GF-D8 (cell line): ENCODE results near the gene SORCS2.

Experiments
- DNase-seq: peaks from one replicate; lab custom pipeline; 2025; lab: John Stamatoyannopoulos, UW

The SORCS2 gene

GRCh38 chr4:7247521-7247920 is 55.2 kb downstream of the SORCS2 start:
- DNase-seq = no peak

GRCh38 chr4:7247946-7248345 is 55.6 kb downstream of the SORCS2 start:
- no peak for DNase-seq

DNA sequence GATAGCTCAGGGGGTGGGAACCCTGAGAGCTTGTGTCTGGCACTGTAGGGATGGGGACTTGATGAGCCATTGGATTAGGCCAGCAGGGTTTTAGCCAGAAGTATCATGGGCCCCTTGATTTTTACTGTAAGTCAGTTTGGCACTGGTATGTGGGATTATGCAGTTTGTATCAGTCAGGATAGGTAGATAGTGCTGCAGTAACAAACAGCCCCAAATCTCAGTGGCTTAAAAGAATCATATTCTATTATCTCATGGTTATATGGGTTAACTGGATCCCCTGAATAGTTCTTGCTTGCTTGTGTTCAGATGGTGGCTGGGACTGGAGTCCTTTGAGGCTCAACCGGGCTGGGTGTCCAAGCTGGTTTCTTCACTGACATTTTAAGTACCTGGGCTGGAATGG is 56.5 kb downstream of the SORCS2 start:
- DNase-seq = no peak

GRCh38 chr4:7251321-7251720 is 59.0 kb downstream of the SORCS2 start:
- DNase-seq = no peak

DNA sequence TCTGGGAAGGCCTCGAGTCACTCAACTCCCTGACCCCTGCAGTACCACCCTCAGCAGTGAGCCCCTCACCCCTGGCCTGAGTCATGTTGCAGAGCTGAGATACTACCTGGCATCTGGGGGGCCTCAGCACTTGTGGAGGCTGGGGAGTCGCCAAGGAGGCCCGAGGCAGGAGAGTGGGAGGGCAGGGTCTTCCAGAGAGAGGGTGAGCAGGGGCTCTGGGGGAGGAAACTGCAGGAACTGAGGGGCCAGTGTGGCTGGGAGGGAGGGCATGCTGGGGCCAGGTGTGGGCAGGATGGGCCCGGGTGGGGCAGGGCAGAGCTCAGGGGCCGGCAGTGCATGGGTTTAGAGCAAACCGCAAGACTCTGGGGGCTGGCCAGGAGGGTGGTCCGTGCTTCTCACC is 59.7 kb downstream of the SORCS2 start:
- no peak for DNase-seq

DNA sequence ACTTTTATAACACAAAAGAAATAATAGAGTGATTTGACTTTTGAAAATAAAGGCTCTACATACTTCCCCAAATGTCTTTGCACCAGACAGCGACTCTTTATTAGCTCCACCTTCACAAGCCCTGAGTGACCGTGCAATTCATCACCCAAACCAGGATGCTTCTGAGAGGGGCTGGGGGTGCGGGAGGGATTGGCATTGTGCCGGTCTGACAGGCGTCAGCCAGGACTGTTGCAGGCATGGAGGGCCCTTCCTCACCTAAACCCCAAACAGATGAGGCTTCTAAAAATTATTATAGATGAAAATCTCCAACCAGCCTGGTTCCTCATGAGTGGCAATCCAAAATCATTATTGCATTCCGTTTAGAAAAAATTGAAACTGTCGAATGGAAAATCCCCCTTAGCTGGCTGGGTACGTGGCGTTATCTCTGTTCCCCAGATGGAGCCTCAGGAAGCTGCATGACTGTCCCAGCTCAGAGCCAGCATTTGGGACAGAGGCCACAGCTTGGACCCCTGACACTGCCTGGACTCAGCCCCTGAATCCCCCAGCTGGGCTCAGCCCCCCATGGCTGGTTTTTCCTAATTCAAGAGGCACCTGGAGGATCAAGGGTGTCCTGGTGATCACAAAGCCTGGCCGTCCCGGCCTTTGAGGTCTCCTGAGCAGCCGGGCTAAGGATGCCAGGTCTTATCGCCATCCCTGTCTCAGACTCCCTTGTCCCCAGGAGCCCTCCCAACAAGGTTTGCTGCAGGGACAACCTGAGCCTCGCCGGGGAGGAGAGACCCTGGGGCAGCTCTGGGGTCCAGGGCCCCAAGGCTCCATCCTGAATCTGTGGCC is 60.4 kb downstream of the SORCS2 start:
- no peak for DNase-seq

- DNase-seq = no peak
These were observed 61.0 kb downstream of the SORCS2 start for GRCh38 chr4:7253341-7253700.

- no peak for DNase-seq
These were observed 61.5 kb downstream of the SORCS2 start for GRCh38 chr4:7253837-7254236.

- no peak for DNase-seq
These were observed 62.6 kb downstream of the SORCS2 start for GRCh38 chr4:7254736-7255487.

DNA sequence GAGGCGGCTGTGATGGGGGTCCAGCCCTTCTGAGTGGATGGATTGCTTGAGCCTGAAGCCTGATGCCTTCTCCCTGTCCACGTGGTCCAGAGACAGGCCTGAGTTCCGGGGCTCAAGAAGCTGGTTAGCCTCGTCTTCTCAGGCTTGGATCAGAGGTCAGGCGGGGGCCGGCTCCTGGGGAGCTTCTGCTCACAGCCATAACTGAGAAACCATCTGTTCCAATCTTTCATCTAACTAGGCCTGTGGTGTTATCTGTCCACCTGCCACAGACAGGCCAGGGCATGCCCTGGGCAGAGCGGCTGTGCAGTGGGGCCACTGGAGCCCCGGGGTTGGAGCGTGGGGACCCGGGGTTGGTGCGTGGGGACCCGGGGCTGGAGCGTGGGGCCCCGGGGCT is 63.1 kb downstream of the SORCS2 start:
- DNase-seq = no peak

- no peak for DNase-seq
These were observed 63.7 kb downstream of the SORCS2 start for GRCh38 chr4:7255996-7256395.

- DNase-seq = no peak
These were observed 64.9 kb downstream of the SORCS2 start for GRCh38 chr4:7256984-7257810.

DNA sequence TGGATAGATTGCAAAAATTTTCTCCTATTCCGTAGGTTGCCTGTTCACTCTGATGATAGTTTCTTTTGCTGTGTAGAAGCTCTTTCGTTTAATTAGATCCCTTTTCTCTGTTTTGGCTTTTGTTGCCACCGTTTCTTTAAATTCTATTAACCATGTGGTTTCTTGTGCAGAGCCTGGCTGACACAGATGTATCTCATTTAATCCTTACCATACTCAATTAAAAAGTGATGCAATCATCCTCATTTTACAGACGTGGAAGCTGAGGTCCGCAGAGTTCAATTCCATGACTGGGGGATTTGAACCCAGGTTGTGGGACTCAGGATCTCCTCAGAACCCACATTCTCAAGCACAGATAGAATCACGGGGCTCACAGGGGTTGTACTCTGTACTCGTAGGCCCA is 66.7 kb downstream of the SORCS2 start:
- no peak for DNase-seq

GRCh38 chr4:7260569-7260968 is 68.2 kb downstream of the SORCS2 start:
- DNase-seq = no peak

DNA sequence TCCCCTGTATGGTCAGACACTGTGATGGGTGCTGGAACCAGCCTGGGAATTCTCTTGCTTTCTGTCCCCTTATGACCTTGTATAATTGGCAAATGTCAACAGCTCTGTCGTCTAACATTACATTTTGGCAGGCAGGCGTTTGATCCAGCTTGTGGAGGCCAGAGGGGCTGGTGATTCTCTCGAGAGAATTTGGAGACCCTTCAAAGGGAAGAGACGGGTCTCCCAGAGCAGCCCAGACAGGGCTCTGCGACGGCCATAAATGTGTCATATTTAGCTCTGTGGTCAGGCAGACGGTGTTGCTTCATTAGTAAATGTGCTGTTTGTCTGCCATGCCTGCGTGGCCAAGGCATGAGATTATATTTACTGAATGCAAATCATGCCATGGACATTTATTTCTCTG is 68.7 kb downstream of the SORCS2 start:
- no peak for DNase-seq

- DNase-seq = no peak
These were observed 69.2 kb downstream of the SORCS2 start for GRCh38 chr4:7261536-7261935.

DNA sequence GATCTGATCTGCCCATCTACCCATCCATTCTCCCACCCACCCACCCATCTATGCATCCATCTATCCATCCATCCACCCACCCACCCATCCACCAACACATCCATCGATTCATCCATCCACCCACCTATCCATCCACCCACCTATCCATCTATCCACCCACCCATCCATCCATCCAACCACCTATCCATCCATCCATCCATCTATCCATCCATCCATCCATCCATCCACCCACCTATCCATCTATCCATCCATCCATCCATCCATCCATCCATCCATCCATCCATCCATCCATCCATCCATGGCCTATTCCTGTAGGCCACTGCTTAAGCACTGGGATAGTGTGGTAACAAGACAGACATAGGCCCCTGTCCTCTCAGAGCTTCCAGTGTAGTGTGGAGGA is 69.8 kb downstream of the SORCS2 start:
- DNase-seq = no peak

DNA sequence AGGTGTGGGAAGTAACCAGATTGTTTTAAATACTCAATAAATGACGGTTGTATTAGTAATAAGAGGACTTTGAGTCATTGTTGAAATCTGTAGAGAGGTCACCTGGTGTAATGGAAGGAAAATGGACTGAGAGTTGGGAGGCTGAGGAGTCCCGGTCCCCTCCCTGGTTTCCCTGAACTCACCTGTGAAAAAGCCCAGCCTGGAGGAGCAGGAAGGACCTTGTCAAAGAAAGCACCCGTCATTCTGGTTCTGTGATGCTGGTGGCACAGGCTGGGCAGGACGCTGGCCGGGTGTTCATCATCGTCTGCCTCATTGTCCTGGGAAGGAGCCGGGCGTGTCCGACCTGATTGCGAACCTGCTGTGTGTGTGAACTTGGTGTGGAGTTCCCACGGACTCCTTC is 70.8 kb downstream of the SORCS2 start:
- DNase-seq = no peak

DNA sequence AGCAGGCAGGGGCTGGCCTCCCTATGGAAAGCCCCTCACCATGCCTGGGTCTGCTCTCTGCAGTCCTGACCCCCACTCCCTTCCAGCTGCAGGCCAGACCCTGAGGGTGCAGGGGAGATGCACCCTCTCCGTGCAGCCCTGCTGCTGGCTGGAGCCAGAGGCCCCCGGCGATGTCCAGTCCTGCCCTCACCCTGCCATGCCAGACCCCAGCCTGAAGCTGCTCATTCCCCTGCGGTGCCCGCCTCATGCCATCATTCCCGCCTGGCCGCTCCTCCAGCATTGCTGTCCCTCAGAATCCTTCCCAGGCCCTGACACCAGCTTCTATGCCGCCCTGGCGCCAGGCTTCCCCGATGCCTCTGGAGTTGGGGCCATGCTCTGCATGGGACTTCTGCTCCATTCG is 72.4 kb downstream of the SORCS2 start:
- no peak for DNase-seq

DNA sequence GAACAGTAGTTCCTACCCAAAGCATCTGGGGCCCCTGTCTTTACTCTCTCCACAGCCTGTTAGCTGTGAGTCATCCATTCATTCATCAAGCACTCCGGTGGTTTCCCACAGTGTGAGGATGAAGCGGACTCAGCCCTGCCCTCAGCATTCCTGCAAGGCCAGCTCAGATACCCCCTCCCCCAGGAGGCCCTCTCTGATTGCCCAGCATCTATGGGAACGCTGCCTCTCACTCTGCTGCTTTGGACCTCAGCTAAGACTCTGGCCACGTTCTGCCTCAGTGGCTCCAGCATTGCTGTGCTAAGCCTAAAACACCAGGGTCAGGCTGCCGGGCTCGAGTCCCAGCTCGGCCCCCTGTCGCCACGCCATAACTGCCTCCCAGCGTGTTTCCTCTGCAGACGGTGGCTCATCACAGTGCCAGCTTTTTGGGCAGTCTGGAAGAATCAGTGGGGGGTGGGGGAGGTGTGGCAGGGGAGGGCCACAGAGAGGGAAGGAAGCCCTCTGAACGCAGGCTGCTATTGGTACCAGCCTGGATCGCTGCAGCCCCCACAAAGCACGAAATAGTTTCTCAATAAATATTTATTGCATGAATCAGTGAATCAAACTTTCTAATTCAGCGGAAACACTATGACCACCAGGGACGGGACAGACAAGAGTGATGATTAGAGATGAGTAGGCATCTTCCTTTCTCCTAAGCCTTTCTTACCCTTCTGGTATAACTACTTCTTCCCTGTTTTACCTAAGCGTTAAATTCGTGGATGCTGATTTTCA is 74.4 kb downstream of the SORCS2 start:
- DNase-seq = no peak

- no peak for DNase-seq
These were observed 75.5 kb downstream of the SORCS2 start for GRCh38 chr4:7267829-7268228.

DNA sequence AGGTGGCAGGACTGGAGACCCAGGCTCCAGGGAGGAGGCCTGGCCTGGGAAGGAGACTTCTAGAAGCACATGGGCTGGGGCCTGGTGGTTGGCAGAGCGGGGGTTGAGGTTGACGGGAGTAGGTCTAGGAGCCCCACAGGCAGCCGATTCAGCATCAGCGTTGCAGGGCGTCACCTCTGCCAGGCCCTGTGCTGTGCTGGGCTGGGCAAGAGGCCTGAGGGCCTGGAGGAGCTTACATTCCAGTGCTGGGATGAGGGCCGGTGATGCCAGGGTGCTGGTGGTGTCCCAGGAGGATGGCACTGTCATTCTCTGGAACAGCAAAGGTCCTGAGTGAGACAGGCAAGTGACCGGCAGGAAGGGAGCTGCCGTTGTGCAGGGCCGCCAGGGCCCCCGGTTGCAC is 76.6 kb downstream of the SORCS2 start:
- no peak for DNase-seq
